Ovary (tissue), 3 donors: ENCODE measurements around the gene PSD4.

ENCODE experiments used
- CTCF ChIP-seq, 3 donors: fragments of 450-650 bp in 2 of 3; fragments of 200-600 bp in 1 of 3; IDR thresholded peaks; one replicate each; pipeline versions ENCODE4 v1.5.1 to v1.8.0; 2016 to 2022; ENCODE audit warnings: antibody characterized with exemption in 3 of 3, mild to moderate bottlenecking in 1 of 3
- EP300 ChIP-seq: sonication (generic); formaldehyde crosslinking; IDR thresholded peaks from one replicate; pipeline ENCODE4 v1.6.1; 2017; ENCODE audit warnings: antibody characterized with exemption
- POLR2A ChIP-seq: fragments of 450-650 bp; IDR thresholded peaks from one replicate; pipeline ENCODE4 v1.6.1; 2017; ENCODE audit warnings: antibody characterized with exemption, mild to moderate bottlenecking, moderate library complexity
- donor health status: DM: no; HTN: no; CAD: no.

DNA sequence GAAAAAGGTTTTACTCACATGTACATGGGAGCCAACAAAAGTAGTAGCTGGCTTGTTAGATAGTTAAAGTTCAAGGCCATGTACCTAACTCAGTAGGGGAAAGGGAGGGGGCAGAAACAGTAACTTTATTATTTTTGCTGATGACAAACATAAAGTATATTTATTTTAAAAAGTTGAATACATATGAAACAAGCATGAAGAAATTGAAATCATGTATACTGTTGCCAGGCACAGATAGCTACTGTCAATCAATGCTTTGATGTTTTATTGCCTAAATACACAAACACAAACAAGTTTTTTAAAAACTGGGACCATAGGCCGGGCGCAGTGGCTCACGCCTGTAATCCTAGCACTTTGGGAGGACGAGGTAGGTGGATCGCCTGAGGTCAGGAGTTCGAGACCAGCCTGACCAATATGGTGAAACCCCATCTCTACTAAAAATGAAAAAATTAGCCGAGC is 7.6 kb upstream of the PSD4 start:
- TF ChIP-seq EP300 (no peak), CTCF (IDR thresholded peaks at IDR 0.05) (no peak), POLR2A (no peak)
